ENCODE data around the gene ZNF787.

The ZNF787 gene

DNA sequence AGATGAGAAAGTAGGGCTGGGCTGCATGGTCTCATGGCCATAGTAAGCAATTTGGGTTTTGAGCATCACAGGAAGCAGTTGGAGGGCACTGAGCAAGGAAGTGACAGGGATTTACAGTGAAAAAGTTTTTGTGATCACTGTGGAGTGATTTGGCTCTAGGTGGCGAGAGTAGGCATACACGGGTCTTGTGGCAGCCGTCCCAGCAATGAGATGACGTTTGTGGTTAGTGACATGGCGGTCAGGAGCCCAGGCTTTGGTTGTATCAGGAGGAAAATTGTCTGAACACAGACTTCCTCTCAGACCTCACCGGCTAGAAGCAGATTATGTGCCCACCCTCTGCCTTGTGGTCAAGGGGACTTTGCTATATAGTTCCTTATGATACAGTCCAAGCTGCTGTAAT is 23.3 kb upstream of the ZNF787 start:
- DNase-seq (ENCODE audit: low read depth, low spot score): no peak

DNA sequence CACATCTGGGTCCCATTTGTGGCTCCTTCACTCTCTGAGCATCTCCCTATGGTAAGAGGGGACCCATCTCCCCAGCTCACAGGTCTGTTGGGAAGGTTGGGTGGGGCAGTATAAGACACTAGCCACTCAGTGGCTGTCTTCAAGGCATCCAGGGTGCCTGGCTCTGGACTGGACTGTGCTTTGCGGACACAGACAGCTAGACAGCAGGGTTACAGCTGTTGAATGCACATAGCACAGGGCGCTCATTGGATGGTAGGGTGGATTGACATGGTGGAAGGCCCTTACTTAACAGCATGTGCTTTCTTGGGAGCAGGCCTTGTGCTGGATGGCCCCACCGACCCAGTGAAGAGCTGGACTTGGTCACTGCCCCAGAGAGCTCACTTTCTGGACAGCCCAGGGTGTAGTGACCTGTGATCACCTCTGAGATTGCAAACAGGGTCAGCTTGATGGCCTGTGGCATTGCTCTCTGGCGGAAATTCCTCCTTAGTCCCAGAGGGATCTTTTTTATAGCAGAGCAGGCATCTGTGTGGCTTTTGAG is 21.9 kb upstream of the ZNF787 start:
- no peak for DNase-seq (ENCODE audit: low read depth, low spot score)

DNA sequence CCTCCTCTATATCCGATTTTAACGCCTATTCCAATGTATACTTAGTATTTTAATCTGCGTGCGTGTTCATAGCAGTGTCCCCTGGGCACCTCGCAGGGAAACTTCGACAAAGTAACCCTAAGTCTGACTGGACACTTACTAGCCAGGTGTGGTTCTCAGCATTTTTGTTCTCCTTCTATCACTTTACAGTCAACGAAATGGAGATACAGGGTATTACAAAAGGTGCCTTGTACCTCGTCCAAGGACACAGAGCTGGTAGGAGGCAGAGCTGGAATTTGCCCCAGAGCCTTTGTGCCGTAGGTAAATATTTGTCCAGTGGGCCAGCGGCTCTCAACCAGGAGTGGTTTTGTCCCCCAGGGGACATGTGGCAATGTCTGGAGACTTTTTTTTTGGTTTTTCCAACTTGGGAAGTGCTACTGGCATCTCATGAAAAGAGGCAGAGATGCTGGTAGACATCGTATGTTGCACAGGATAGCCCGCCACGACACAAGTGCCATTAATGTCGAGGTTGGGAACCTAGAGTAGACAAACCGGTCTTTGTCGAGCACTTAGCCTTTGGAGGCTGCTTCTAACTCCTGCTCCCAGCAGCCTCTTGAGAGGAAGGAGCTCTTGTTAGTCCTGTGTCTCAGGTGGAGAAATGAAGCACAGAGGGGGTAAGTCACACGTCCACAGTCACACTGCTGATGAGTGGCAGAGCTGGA is 21.1 kb upstream of the ZNF787 start:
- no peak for DNase-seq (ENCODE audit: low read depth, low spot score)

DNA sequence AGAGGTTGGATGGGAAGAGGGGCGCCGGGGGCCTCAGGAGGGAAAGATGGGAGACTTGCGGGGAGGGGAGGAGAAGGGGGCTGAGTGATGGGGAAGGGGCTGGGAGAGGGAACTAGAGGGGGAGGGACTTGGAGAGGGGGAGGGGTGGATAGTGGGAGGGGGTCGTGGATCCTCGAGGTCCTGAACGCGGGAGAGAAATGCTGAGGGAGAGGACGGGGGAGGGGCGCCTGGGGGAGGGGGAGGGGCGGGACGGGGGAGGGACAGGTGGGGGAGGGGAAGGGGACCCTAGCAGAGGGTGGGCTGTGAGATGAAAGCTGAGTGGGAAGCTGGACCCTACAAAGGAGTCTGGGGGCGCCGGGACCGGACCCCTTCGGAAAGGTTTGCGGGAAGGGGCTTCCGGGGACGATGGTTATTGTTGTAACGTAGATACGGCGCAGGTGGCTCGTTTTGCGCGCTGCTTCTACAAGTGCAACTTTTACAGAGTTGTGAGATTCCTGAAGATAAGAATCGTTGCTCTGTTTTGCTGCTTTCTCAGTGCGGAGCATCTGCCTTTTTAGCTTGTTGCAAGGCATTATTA is 20.4 kb upstream of the ZNF787 start:
- DNase-seq (ENCODE audit: low read depth, low spot score): no peak

DNA sequence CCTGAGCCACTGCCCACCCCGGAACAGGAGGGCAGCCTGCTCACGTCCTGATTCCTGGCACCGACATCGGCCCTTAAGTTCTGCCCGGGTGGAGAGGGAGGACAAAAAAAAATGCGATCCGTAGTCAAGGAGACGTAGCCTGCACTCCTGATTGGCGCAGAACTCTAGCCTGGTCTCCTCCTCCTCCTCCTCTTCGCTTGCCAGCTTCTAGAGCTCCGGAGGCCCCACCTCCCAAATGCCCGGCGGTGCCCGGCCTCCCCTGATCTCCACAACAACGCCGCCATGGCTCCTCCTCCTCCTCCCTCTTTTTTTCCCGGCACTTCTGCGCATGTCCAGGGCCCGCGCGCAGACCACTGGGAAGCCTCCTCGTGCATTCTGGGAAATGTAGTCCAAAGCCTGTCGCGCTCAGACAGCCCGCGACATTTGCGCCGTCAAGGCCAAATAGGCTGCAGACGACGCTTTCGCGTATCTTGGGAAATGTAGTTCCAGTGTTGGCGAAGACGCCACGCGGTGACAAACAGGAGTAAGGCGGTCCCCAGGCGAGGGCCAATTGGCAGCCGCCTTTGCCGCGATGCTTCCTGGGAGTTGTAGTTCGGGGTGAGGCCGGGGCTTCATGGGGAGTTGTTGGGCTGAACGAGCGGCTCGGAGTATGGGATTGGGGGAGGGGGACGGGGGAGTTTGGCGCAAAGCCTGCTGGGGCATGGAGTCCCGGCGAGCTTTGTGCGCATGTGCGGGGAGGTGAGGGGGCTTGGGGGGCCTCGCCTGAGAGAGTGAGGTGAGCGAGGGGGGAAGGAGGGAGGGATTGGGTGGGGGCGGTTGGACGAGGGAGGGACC is 19.7 kb upstream of the ZNF787 start, which contains the start of gene ZNF444:
Gene ZNF444 (plus strand): TSS at position 705 of the 834 bp plus-strand sequence. CDS start 5,625 bp downstream, outside the sequence.
- DNase-seq (ENCODE audit: low read depth, low spot score): peak; percentile 99

GRCh38 chr19:56139847-56140582 is 18.9 kb upstream of the ZNF787 start:
- no peak for DNase-seq (ENCODE audit: low read depth, low spot score)

DNA sequence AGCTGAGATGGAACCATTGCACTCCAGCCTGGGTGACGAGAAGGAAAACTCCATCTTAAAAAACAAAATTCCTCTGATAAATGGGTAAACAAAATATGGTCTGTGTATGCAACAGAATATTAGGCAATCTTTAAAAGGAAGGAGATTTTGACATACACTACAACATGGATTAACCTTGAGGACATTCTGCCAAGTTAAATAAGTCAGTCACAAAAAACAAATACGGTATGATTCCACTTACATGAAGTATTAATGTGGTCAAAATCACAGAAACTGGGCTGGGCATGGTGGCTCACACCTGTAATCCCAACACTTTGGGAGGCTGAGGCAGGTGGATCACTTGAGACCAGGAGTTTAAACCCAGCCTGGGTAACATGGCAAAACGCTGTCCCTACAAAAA is 17.0 kb upstream of the ZNF787 start:
- DNase-seq (ENCODE audit: low read depth, low spot score): no peak

- no peak for DNase-seq (ENCODE audit: low read depth, low spot score)
Observed at GRCh38 chr19:56137405-56137804, 16.3 kb upstream of the ZNF787 start.

GRCh38 chr19:56136362-56136761 is 15.3 kb upstream of the ZNF787 start:
- no peak for DNase-seq (ENCODE audit: low read depth, low spot score)

GRCh38 chr19:56134654-56134921 is 13.5 kb upstream of the ZNF787 start:
- DNase-seq (ENCODE audit: low read depth, low spot score): no peak

DNA sequence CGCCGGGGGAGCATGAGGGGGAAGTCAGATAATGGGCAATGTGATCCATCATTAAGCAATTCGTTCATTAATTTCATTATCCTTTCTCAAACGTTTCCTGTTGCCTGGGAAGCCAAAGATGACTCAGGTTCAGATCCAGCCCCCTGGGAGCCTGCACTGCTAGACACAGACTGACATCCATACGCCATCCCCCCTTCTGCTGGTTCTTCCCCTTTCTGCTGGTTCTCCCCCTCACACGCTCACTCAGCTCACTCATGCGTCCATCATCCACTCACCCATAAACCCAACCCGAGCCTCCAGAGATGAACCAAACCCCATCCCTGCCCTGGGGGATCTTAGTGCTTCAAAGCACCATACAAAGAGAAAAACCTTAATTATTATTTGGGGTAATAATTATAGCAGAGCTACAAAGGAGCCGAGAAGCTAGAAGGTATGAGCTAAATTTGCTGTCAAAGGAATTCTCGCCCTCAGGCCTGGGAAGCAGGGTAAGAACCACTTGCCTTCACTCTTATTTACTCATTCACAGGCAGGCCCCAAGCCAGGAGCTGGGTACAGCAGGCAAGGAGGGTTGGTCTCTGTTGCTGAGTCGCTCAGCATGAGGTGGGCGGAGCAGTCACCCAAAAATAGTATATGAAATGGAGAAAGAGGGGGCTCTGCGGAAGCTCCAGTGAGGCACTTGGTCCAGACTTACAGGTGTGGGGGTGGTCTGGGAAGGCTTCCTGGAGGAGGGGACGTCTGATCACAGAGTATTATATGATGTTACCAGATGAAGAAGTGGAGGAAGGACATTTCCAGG is 13.0 kb upstream of the ZNF787 start:
- DNase-seq (ENCODE audit: low read depth, low spot score): no peak

DNA sequence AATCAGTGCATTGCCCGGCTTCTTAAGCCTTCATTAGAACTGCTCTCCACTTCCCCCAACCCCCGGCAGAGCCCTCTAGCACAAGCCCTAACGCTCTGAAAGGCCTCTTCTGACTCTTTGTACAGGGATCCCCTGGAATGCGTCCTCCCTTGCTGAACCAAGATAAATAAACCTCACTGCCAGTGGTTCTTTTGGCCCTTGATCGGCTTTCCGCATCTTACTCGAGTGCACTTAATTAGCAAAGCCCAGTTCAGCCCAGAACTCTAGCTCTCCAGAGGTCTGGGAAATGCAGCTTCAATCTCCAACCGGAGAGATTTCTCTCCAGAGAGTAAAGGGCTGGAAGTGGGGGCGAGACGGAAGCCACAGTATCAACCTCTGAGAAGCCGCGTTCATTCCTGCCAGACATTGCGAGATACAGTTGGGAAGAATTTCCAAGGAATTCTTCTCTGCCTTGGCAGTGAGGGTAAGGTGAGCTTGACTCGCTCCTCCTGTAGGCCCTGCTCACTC is 11.3 kb upstream of the ZNF787 start:
- DNase-seq (ENCODE audit: low read depth, low spot score): no peak

DNA sequence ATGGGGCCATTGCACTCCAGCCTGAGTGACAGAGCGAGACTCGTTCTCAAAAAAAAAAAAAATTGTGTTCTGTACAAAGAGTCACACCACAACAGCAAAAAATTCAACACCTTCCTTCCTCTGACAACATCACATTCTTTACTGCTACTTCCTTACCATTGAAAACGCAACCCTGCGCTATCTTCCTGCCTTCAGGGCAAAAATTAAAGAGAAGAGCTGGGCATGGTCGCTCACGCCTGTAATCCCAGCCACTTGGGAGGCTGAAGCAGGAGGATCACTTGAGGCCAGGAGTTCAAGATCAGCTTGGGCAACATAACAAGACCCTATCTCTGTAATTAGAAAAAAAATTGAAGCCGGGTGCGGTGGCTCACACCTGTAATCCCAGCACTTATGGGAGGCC is 10.6 kb upstream of the ZNF787 start:
- DNase-seq (ENCODE audit: low read depth, low spot score): no peak

GRCh38 chr19:56130006-56130405 is 8.9 kb upstream of the ZNF787 start:
- DNase-seq (ENCODE audit: low read depth, low spot score): no peak

GRCh38 chr19:56126983-56127780 is 6.1 kb upstream of the ZNF787 start:
- DNase-seq (ENCODE audit: low read depth, low spot score): no peak

DNA sequence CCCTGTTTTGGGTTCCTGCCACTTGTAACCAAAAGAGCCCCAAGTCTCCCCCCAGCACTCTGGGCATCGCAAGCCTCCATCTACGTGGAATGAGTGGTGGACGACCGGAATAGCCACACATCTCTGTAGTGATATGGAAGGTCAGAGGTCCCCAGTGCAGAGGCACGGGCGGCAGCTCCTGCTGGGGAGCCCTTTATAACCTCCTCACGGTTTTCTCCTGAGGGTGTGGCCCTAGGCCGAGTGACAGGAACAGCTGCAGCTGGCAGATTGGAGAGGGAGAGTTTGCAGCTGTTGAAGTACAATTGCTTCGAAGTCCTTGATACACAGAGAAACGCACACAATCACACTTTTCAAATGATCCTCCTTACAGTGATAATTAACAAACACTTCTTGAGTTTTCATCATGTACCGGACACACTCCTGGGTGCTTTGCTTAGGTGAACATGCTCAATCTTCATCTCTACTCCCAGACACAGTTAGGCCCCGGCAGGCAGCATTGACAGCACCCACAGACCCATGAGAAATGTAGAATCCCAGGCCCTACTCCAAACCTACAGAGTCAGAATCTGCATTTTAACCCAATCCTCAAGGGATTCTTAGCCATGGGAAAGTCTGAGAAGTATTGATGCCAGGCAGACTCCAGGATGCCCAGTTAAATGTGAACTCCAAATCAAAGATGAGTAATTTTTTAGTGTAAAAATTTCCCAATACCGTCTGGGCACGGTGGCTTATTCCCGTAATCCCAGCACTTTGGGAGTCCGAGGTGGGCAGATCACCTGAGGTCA is 4.9 kb upstream of the ZNF787 start:
- no peak for DNase-seq (ENCODE audit: low read depth, low spot score)

- DNase-seq (ENCODE audit: low read depth, low spot score): no peak
Observed at GRCh38 chr19:56124578-56124977, 3.5 kb upstream of the ZNF787 start.

GRCh38 chr19:56123266-56123891 is 2.3 kb upstream of the ZNF787 start:
- DNase-seq (ENCODE audit: low read depth, low spot score): no peak
